H1 (cell line): ENCODE measurements around the gene FAM9C. TPM values are rescaled to one million over a fixed set of nuclear protein-coding genes. Genes with fewer than 3 reads are reported as not detected.

Experiments used
- CTCF ChIA-PET: fragments of 300-600 bp; sonication (Branson Sonifier 250); formaldehyde crosslinking; loops from one replicate; lab custom pipeline; 2021; ENCODE audit not compliant: partially characterized antibody; lab: Charles Lee
- POLR2A ChIA-PET: fragments of 300-600 bp; sonication (Branson Sonifier 250); formaldehyde crosslinking; loops from one replicate; lab custom pipeline; 2021; ENCODE audit warnings: inconsistent platforms; ENCODE audit not compliant: partially characterized antibody; lab: Charles Lee
- DNase-seq, 2 experiments: peaks; one replicate each; pipeline versions ENCODE4 v3.0.0 to v3.0.0-alpha.2; 2010 to 2022; ENCODE audit warnings: low spot score in 2 of 2, low read depth in 1 of 2, mixed read lengths in 1 of 2
- FAIRE-seq: peaks from 2 replicates; lab custom pipeline; 2011; peaks lifted over from hg19 to GRCh38; lab: Jason Lieb, UNC
- H2AFZ ChIP-seq: 2 replicates; pipeline ENCODE4 v1.8.1; 2012; ENCODE audit warnings: low read length, inconsistent platforms
- H2AK5ac ChIP-seq: 2 replicates; pipeline ENCODE4 v1.6.1; 2013; ENCODE audit warnings: low read depth, low read length
- H2BK120ac ChIP-seq: replicated peaks from 2 replicates; pipeline ENCODE3; 2013; ENCODE audit warnings: low read depth, low read length, inconsistent platforms
- H2BK12ac ChIP-seq: 2 replicates; pipeline ENCODE4 v1.6.1; 2013; ENCODE audit warnings: low read depth, low read length
- H2BK15ac ChIP-seq: 2 replicates; pipeline ENCODE4 v1.6.1; 2013; ENCODE audit warnings: low read length
- H2BK20ac ChIP-seq: 2 replicates; pipeline ENCODE4 v1.6.1; 2013; ENCODE audit warnings: low read length
- H2BK5ac ChIP-seq: 2 replicates; pipeline ENCODE4 v1.6.1; 2013; ENCODE audit warnings: low read depth, low read length
- H3K14ac ChIP-seq: 2 replicates; pipeline ENCODE4 v1.6.1; 2013; ENCODE audit warnings: inconsistent platforms; ENCODE audit not compliant: insufficient read length
- H3K18ac ChIP-seq: 2 replicates; pipeline ENCODE4 v1.6.1; 2013; ENCODE audit warnings: low read length; ENCODE audit errors: extremely low read depth
- H3K23ac ChIP-seq: 2 replicates; pipeline ENCODE4 v1.6.1; 2013; ENCODE audit warnings: inconsistent platforms; ENCODE audit not compliant: insufficient read length
- H3K23me2 ChIP-seq: 2 replicates; pipeline ENCODE4 v1.6.1; 2013; ENCODE audit warnings: low read depth, low read length
- H3K27ac ChIP-seq: 2 replicates; pipeline ENCODE4 v1.6.1; 2011; ENCODE audit warnings: low read depth, low read length, inconsistent platforms
- H3K27me3 ChIP-seq, 4 experiments: replicated peaks in 1 of 4; 1 replicate in 1 of 4; 2 replicates in 3 of 4; pipeline versions ENCODE4 v1.6.1 to v1.8.1; 2011 to 2013; ENCODE audit warnings: low read length in 3 of 4, mild to moderate bottlenecking in 3 of 4, inconsistent platforms in 2 of 4, mixed read lengths in 2 of 4, moderate library complexity in 1 of 4; ENCODE audit not compliant: control insufficient read depth in 3 of 4, insufficient read depth in 3 of 4; ENCODE audit errors: extremely low read depth in 1 of 4
- H3K36me3 ChIP-seq, 4 experiments: 2 replicates each; pipeline versions ENCODE4 v1.6.1 to v1.8.1; 2011 to 2013; ENCODE audit warnings: mild to moderate bottlenecking in 4 of 4, low read length in 3 of 4, moderate library complexity in 2 of 4, control low read depth in 1 of 4, inconsistent platforms in 1 of 4; ENCODE audit not compliant: insufficient read depth in 4 of 4, control insufficient read depth in 2 of 4
- H3K4ac ChIP-seq: replicated peaks from 2 replicates; pipeline ENCODE3; 2013; ENCODE audit warnings: low read length, low read depth, mixed read lengths, inconsistent platforms; ENCODE audit not compliant: insufficient read length
- H3K4me1 ChIP-seq, 4 experiments: replicated peaks in 1 of 4; 1 replicate in 1 of 4; 2 replicates in 3 of 4; pipeline versions ENCODE4 v1.6.1 to v1.8.1; 2011 to 2013; ENCODE audit warnings: low read length in 3 of 4, inconsistent platforms in 2 of 4, mixed read lengths in 1 of 4; ENCODE audit not compliant: insufficient read depth in 4 of 4, control insufficient read depth in 3 of 4
- H3K4me2 ChIP-seq, 2 experiments: 2 replicates each; pipeline versions ENCODE4 v1.6.1 to v1.8.1; 2011 to 2013; ENCODE audit warnings: low read depth in 2 of 2, low read length in 2 of 2, control low read depth in 1 of 2, inconsistent platforms in 1 of 2, mild to moderate bottlenecking in 1 of 2; ENCODE audit not compliant: insufficient read depth in 1 of 2
- H3K4me3 ChIP-seq, 4 experiments: fragments of 200-600, 300-600 bp in 1 of 4; sonication (generic), shearing (Covaris generic), sonication (Bioruptor Twin) in 1 of 4; 2 replicates each; pipeline versions ENCODE4 v1.5.1 to v1.8.1; 2011 to 2016; ENCODE audit warnings: low read length in 4 of 4, low read depth in 3 of 4, control low read depth in 2 of 4, inconsistent platforms in 2 of 4, mild to moderate bottlenecking in 2 of 4, mixed read lengths in 1 of 4, moderate library complexity in 1 of 4; ENCODE audit not compliant: insufficient read depth in 2 of 4; ENCODE audit errors: extremely low read depth in 1 of 4
- H3K56ac ChIP-seq: replicated peaks from 2 replicates; pipeline ENCODE3; 2013; ENCODE audit warnings: low read depth, mild to moderate bottlenecking, mixed read lengths, low read length, inconsistent platforms; ENCODE audit not compliant: insufficient read length
- H3K79me1 ChIP-seq: 2 replicates; pipeline ENCODE4 v1.6.1; 2013; ENCODE audit warnings: low read depth, low read length, control low read depth
- H3K79me2 ChIP-seq, 2 experiments: 2 replicates each; pipeline versions ENCODE4 v1.6.1 to v1.8.1; 2012 to 2013; ENCODE audit warnings: low read length in 2 of 2, mild to moderate bottlenecking in 2 of 2, inconsistent platforms in 1 of 2; ENCODE audit not compliant: insufficient read depth in 2 of 2, control insufficient read depth in 1 of 2
- H3K9ac ChIP-seq, 4 experiments: replicated peaks in 1 of 4; 1 replicate in 1 of 4; 2 replicates in 3 of 4; pipeline versions ENCODE4 v1.6.1 to v1.8.1; 2011 to 2013; ENCODE audit warnings: low read depth in 3 of 4, low read length in 3 of 4, control low read depth in 2 of 4, mild to moderate bottlenecking in 2 of 4, moderate library complexity in 2 of 4, inconsistent platforms in 1 of 4; ENCODE audit errors: extremely low read depth in 1 of 4
- H3K9me3 ChIP-seq, 2 experiments: 2 replicates each; pipeline versions ENCODE4 v1.6.1 to v1.8.1; 2012 to 2013; ENCODE audit warnings: mild to moderate bottlenecking in 2 of 2, moderate library complexity in 2 of 2, control low read depth in 1 of 2, inconsistent platforms in 1 of 2, low read depth in 1 of 2, low read length in 1 of 2, mixed read lengths in 1 of 2; ENCODE audit not compliant: insufficient read depth in 2 of 2
- H4K20me1 ChIP-seq, 2 experiments: replicated peaks in 1 of 2; 2 replicates each; pipeline versions ENCODE3 to v1.8.1; 2011 to 2013; ENCODE audit warnings: inconsistent platforms in 2 of 2, low read length in 2 of 2, mild to moderate bottlenecking in 1 of 2; ENCODE audit not compliant: insufficient read depth in 2 of 2, control insufficient read depth in 1 of 2
- H4K5ac ChIP-seq: 2 replicates; pipeline ENCODE4 v1.6.1; 2013; ENCODE audit warnings: low read length, low read depth, mixed read lengths, inconsistent platforms; ENCODE audit not compliant: insufficient read length
- H4K8ac ChIP-seq: 2 replicates; pipeline ENCODE4 v1.8.0; 2013; ENCODE audit warnings: mild to moderate bottlenecking, moderate library complexity, low read length, inconsistent platforms; ENCODE audit not compliant: insufficient read depth; ENCODE audit errors: extremely low read depth
- H4K91ac ChIP-seq: replicated peaks from 2 replicates; pipeline ENCODE3; 2013; ENCODE audit warnings: low read length, mixed read lengths, inconsistent platforms; ENCODE audit not compliant: insufficient read length
- CBX8 ChIP-seq: fragments of 300-800, 300-1000 bp; sonication (generic); IDR thresholded peaks from 2 replicates; pipeline ENCODE4 v1.7.1; 2016; ENCODE audit warnings: low read depth, low read length, borderline replicate concordance
- TAF1 ChIP-seq: IDR thresholded peaks from 2 replicates; pipeline ENCODE4 v1.6.1; 2011; ENCODE audit warnings: mild to moderate bottlenecking, low read depth, low read length
- WGBS, 2 experiments: shearing (Covaris generic) in 1 of 2; methylation state at CpG; one replicate each; pipeline versions ENCODE4 v1.1.6 to v1.1.7; 2013 to 2015; ENCODE audit warnings: low lambda C conversion rate in 2 of 2, mixed read lengths in 2 of 2, inconsistent platforms in 1 of 2, low coverage in 1 of 2, missing lambda C conversion rate in 1 of 2; ENCODE audit not compliant: insufficient replicate concordance in 2 of 2, insufficient coverage in 1 of 2, insufficient read length in 1 of 2; ENCODE audit errors: extremely low coverage in 1 of 2, missing lambda C conversion rate in 1 of 2; 5-methylcytosine and 5-hydroxymethylcytosine counted together
- polyA plus RNA-seq, 7 experiments: library from polyadenylated mRNA; depleted of rRNA in 3 of 7; stranded (reverse) in 5 of 7; unstranded in 2 of 7; fragments of >200 nt in 5 of 7; fragments of 200-250 nt in 2 of 7; gene quantifications; 1 replicate in 5 of 7; 2 replicates in 1 of 7; 4 replicates in 1 of 7; pipeline versions ENCODE4 v1.2.1 to v1.2.3, GENCODE V29; 2011 to 2013; ENCODE audit warnings: missing spikeins in 2 of 7, mixed read lengths in 2 of 7
- total RNA-seq: library from RNA; stranded (reverse); fragmentation: NEBNext Ultra II Directional; extraction: Animal tissue kit (Norgen Biotek cat#: 25700); gene quantifications from 2 replicates; pipeline ENCODE4 v1.2.1, GENCODE V29; 2021

FAM9C gene
- total and polyA plus RNA-seq, 2 of the 8 experiments (the other 6 are each of a cell fraction or from before 2014, with no cell fraction given) = not detected

DNA sequence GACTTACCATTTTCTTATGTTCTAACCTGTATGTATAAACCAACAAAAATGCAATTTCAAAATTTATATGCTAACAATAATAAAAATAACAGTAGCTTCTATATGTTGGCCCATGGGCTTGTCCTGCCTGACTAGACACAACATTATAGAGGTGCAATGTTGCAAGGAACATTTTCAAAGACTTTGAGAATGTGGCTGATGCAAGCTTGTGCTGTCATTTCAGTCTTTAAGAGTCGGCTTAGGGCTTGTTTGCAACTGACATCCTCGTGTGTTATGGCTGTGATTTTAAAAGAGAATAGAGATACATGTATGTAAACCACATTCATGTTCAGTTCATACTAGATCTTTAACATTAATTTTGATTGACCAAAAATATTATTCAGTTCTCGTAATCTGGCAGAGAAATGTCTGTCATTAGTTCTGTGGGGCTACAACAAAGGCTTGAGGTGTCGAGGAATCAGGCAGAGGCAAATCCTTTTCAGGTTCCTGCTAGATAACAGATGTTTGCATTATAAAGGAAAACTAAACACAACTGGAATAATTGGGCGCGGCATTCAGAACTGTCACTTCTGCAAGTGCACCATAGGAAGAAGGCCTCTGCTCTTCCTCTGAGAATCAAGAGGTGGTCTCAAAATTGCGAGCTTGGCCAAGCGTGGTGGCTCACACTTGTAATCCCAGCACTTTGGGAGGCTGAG lies 56.4 kb downstream of the FAM9C start:
- Histone ChIP-seq H3K4me2 (no peak overlapping the region), H3K36me3 (no peaks in the 10 kb centered on the region), H3K27me3 (no peaks in the 10 kb centered on the region), H3K14ac (no peak overlapping the region), H3K27ac (no peak overlapping the region), H3K9me3 (no peaks in the 10 kb centered on the region), H3K23ac (no peak overlapping the region), H3K4ac (no peak overlapping the region), H3K9ac (no peak overlapping the region), H4K5ac (no peak overlapping the region), H3K18ac (no peak overlapping the region), H3K56ac (no peak overlapping the region), H3K4me3 (no peak overlapping the region), H3K79me2 (no peaks in the 10 kb centered on the region), H2BK12ac (no peak overlapping the region), H2AK5ac (no peak overlapping the region), H4K20me1 (no peaks in the 10 kb centered on the region), H3K79me1 (no peaks in the 10 kb centered on the region), H4K91ac (no peak overlapping the region), H2BK20ac (no peak overlapping the region), H4K8ac (no peak overlapping the region), H2BK5ac (no peak overlapping the region), H2BK120ac (no peak overlapping the region), H2BK15ac (no peak overlapping the region), H3K23me2 (no peaks in the 10 kb centered on the region), H2AFZ (no peak overlapping the region), H3K4me1 (no peaks in the 10 kb centered on the region)
- DNase-seq (no peak), FAIRE-seq (no peak)
- WGBS, 2 experiments = 89% methylated on average over 8 of the region's 8 CpGs; no CpG with 5 or more reads in 1 of the 2 experiments
- ChIA-PET POLR2A (interaction anchor here (1.6 to 2.6 kb wide), 2 partner anchors 10 to 13 kb away, joined by 5 to 10 read pairs; partner anchors contain the start of gene TMSB4X), CTCF (no interaction called here)
- no peak for TF ChIP-seq TAF1
- no peak for TF ChIP-seq CBX8
